ENCODE results near the gene BUD13. TPM values are rescaled to one million over a fixed set of nuclear protein-coding genes. Genes with fewer than 3 reads are reported as not detected.

Gene BUD13
- polyA plus RNA-seq, 1 donor from 2014 or later: 19.1 TPM

- no peaks in the 10 kb centered on the region for H3K79me2 ChIP-seq (replicated peaks; ENCODE audit: insufficient read depth, low read length)
- no peaks in the 10 kb centered on the region for H4K20me1 ChIP-seq (ENCODE audit: insufficient read depth)
- no peak for TF ChIP-seq RAD21 (conservative IDR thresholded peaks at IDR 0.05)
- H3K9me3 ChIP-seq (ENCODE audit: low read length): no peaks in the 10 kb centered on the region
- no peak overlapping the region for H3K4me3 ChIP-seq (ENCODE audit: low read length)
- no peaks in the 10 kb centered on the region for H3K9me2 ChIP-seq (ENCODE audit: insufficient read depth, low read length)
- no peaks in the 10 kb centered on the region for H3K27me3 ChIP-seq (ENCODE audit: insufficient read depth, low read depth, low read length)
- H3F3A ChIP-seq (ENCODE audit: insufficient read depth, low read length, poor library complexity, severe bottlenecking): no peaks in the 10 kb centered on the region
- no peak overlapping the region for H3K4me2 ChIP-seq (ENCODE audit: low read length)
- H2AFZ ChIP-seq (ENCODE audit: low read depth, low read length): no peak overlapping the region
- no peaks in the 10 kb centered on the region for H3K36me3 ChIP-seq (ENCODE audit: insufficient read depth, low read length)
- no peak overlapping the region for H3K27ac ChIP-seq (ENCODE audit: low read length)
- no peak overlapping the region for H3K9ac ChIP-seq (ENCODE audit: low read length)
These were observed 51.9 kb downstream of the BUD13 start for GRCh38 chr11:116720895-116721294.

GRCh38 chr11:116718955-116719501 lies 53.8 kb downstream of the BUD13 start:
- H3K4me2 ChIP-seq (ENCODE audit: low read length): no peak overlapping the region
- H3K9me3 ChIP-seq (ENCODE audit: low read length): no peaks in the 10 kb centered on the region
- H3K9ac ChIP-seq (ENCODE audit: low read length): no peak overlapping the region
- no peak overlapping the region for H2AFZ ChIP-seq (ENCODE audit: low read depth, low read length)
- H3K27me3 ChIP-seq (ENCODE audit: insufficient read depth, low read depth, low read length): no peaks in the 10 kb centered on the region
- no peaks in the 10 kb centered on the region for H3K79me2 ChIP-seq (replicated peaks; ENCODE audit: insufficient read depth, low read length)
- H4K20me1 ChIP-seq (ENCODE audit: insufficient read depth): no peaks in the 10 kb centered on the region
- no peaks in the 10 kb centered on the region for H3K36me3 ChIP-seq (ENCODE audit: insufficient read depth, low read length)
- H3K9me2 ChIP-seq (ENCODE audit: insufficient read depth, low read length): no peaks in the 10 kb centered on the region
- H3K4me3 ChIP-seq (ENCODE audit: low read length): no peak overlapping the region
- H3F3A ChIP-seq (ENCODE audit: insufficient read depth, low read length, poor library complexity, severe bottlenecking): no peaks in the 10 kb centered on the region
- TF ChIP-seq TAF1 (IDR thresholded peaks at IDR 0.05; ENCODE audit: low read depth): no peak
- TF ChIP-seq, protein P1, sequence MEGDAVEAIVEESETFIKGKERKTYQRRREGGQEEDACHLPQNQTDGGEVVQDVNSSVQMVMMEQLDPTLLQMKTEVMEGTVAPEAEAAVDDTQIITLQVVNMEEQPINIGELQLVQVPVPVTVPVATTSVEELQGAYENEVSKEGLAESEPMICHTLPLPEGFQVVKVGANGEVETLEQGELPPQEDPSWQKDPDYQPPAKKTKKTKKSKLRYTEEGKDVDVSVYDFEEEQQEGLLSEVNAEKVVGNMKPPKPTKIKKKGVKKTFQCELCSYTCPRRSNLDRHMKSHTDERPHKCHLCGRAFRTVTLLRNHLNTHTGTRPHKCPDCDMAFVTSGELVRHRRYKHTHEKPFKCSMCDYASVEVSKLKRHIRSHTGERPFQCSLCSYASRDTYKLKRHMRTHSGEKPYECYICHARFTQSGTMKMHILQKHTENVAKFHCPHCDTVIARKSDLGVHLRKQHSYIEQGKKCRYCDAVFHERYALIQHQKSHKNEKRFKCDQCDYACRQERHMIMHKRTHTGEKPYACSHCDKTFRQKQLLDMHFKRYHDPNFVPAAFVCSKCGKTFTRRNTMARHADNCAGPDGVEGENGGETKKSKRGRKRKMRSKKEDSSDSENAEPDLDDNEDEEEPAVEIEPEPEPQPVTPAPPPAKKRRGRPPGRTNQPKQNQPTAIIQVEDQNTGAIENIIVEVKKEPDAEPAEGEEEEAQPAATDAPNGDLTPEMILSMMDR (IDR thresholded peaks at IDR 0.05; ENCODE audit: poor library complexity, severe bottlenecking): no peak
- no peak for TF ChIP-seq REST (IDR thresholded peaks at IDR 0.05; ENCODE audit: borderline replicate concordance)
- TF ChIP-seq EP300 (conservative IDR thresholded peaks at IDR 0.05; ENCODE audit: poor library complexity, severe bottlenecking): no peak
- no peak for TF ChIP-seq MXI1 (conservative IDR thresholded peaks at IDR 0.05; ENCODE audit: poor library complexity, severe bottlenecking)
- no peak for TF ChIP-seq EZH2 (IDR thresholded peaks at IDR 0.05; ENCODE audit: borderline replicate concordance, insufficient read depth, low read length, poor library complexity, severe bottlenecking)
- H3K27ac ChIP-seq (ENCODE audit: low read length): no peak overlapping the region

- no peaks in the 10 kb centered on the region for H3K36me3 ChIP-seq (ENCODE audit: insufficient read depth, low read length)
These were observed 56.2 kb downstream of the BUD13 start for GRCh38 chr11:116716621-116717020.

More at GRCh38 chr11:116716621-116717020, 56.2 kb downstream of the BUD13 start:
- no peaks in the 10 kb centered on the region for H3K27me3 ChIP-seq (ENCODE audit: insufficient read depth, low read depth, low read length)
- H3K9me3 ChIP-seq (ENCODE audit: low read length): no peaks in the 10 kb centered on the region
- no peaks in the 10 kb centered on the region for H3F3A ChIP-seq (ENCODE audit: insufficient read depth, low read length, poor library complexity, severe bottlenecking)
- H3K9me2 ChIP-seq (ENCODE audit: insufficient read depth, low read length): no peaks in the 10 kb centered on the region
- no peak overlapping the region for H3K27ac ChIP-seq (ENCODE audit: low read length)
- no peak overlapping the region for H3K4me3 ChIP-seq (ENCODE audit: low read length)
- H3K4me2 ChIP-seq (ENCODE audit: low read length): no peak overlapping the region
- H3K9ac ChIP-seq (ENCODE audit: low read length): no peak overlapping the region
- TF ChIP-seq EZH2 (IDR thresholded peaks at IDR 0.05; ENCODE audit: borderline replicate concordance, insufficient read depth, low read length, poor library complexity, severe bottlenecking): no peak
- TF ChIP-seq MXI1 (conservative IDR thresholded peaks at IDR 0.05; ENCODE audit: poor library complexity, severe bottlenecking): no peak
- no peak for TF ChIP-seq EP300 (conservative IDR thresholded peaks at IDR 0.05; ENCODE audit: poor library complexity, severe bottlenecking)
- TF ChIP-seq TAF1 (IDR thresholded peaks at IDR 0.05; ENCODE audit: low read depth): no peak
- H2AFZ ChIP-seq (ENCODE audit: low read depth, low read length): no peak overlapping the region
- H4K20me1 ChIP-seq (ENCODE audit: insufficient read depth): no peaks in the 10 kb centered on the region
- H3K79me2 ChIP-seq (replicated peaks; ENCODE audit: insufficient read depth, low read length): no peaks in the 10 kb centered on the region
